ENCODE measurements around the gene ALG6. TPM values are rescaled to one million over a fixed set of nuclear protein-coding genes. Genes with fewer than 3 reads are reported as not detected.

The ALG6 gene
- total RNA-seq, 1 experiment from 2014 or later: 5.4 TPM

DNA sequence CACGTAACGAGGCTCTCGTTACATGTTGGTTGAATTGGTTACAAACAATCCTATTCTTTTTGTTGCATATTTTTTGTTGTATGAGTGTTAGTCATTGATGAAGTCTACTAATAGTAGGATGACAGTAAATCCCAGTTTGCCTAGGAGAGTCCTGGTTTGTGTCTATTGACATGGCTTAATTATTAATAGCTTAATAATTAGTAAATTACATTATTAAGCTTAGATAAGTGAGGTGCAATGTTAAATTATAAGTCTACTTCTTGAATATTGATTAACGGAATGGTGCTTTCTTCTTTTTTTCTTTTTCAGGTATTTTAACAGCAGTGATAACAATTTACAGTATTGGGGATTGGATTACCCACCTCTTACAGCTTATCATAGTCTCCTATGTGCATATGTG is 34.5 kb downstream of the ALG6 start:
- Mint-ChIP-seq H3K36me3 (ENCODE audit: insufficient read depth, unreplicated experiment) (peaks cover 17% of the 10 kb centered on the region), H3K9me3 (ENCODE audit: unreplicated experiment) (no peaks in the 10 kb centered on the region), H3K27ac (ENCODE audit: low read depth, unreplicated experiment) (no peak overlapping the region), H3K4me1 (ENCODE audit: insufficient read depth, unreplicated experiment) (no peaks in the 10 kb centered on the region), H3K4me3 (ENCODE audit: unreplicated experiment) (no peak overlapping the region), H3K27me3 (ENCODE audit: insufficient read depth, unreplicated experiment) (no peaks in the 10 kb centered on the region)
- intact Hi-C loops (cut with micrococcal nuclease): no loop called here
- POLR2A ChIA-PET: no interaction called here
- TF ChIP-seq, protein P1, sequence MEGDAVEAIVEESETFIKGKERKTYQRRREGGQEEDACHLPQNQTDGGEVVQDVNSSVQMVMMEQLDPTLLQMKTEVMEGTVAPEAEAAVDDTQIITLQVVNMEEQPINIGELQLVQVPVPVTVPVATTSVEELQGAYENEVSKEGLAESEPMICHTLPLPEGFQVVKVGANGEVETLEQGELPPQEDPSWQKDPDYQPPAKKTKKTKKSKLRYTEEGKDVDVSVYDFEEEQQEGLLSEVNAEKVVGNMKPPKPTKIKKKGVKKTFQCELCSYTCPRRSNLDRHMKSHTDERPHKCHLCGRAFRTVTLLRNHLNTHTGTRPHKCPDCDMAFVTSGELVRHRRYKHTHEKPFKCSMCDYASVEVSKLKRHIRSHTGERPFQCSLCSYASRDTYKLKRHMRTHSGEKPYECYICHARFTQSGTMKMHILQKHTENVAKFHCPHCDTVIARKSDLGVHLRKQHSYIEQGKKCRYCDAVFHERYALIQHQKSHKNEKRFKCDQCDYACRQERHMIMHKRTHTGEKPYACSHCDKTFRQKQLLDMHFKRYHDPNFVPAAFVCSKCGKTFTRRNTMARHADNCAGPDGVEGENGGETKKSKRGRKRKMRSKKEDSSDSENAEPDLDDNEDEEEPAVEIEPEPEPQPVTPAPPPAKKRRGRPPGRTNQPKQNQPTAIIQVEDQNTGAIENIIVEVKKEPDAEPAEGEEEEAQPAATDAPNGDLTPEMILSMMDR (IDR thresholded peaks at IDR 0.05; ENCODE audit: unreplicated experiment): no peak
- CTCF ChIA-PET: no interaction called here
- DNase-seq (ENCODE audit: unreplicated experiment): no peak
- no TSS peak for BruUV-seq (replicated peaks)

DNA sequence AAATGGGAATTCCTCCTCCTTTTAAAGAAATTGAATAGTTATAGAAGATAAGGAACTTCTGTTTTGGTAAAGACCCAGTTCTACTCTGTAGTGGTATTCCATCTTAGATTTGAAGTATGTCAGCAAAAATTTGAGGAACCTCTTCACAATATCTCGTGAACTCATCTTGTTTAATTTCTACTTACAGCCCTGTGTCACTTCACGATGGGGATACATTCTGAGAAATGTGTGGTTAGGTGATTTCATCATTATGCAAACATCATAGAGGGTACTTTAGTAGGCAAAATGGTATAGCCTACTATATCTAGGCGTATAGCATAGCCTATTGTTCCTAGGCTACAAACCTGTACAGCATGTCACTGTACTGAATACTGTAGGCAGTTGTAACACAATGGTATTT is 36.0 kb downstream of the ALG6 start:
- TF ChIP-seq, protein P1 (IDR thresholded peaks at IDR 0.05; ENCODE audit: unreplicated experiment): no peak
- no peaks in the 10 kb centered on the region for H3K27me3 Mint-ChIP-seq (ENCODE audit: insufficient read depth, unreplicated experiment)
- CTCF ChIA-PET: no interaction called here

DNA sequence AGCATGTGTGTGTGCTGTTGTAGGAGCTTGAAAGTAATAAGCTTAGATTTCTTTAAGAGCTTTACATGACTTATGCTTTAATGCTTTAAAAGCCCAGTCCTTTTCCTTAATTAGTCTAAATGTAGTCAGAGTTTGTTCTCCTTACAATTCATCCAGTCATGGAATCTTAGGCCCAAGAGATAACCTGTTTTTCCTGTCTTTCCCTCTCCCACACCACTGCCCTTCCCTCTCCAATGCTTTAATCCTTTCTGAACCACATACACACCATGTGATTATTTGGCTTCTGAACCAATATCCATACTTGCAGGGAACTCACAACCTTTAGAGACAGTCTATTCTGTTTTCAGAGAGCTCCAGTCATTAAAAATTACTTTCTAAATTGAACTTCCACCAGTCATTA is 37.6 kb downstream of the ALG6 start:
- Mint-ChIP-seq H3K27ac (ENCODE audit: low read depth, unreplicated experiment) (no peak overlapping the region), H3K4me3 (ENCODE audit: unreplicated experiment) (no peak overlapping the region), H3K4me1 (ENCODE audit: insufficient read depth, unreplicated experiment) (no peaks in the 10 kb centered on the region), H3K27me3 (ENCODE audit: insufficient read depth, unreplicated experiment) (no peaks in the 10 kb centered on the region), H3K9me3 (ENCODE audit: unreplicated experiment) (no peaks in the 10 kb centered on the region), H3K36me3 (ENCODE audit: insufficient read depth, unreplicated experiment) (no peaks in the 10 kb centered on the region)
- CTCF ChIA-PET: interaction anchor here (0.8 to 1.0 kb wide), 2 partner anchors 37 to 70 kb away, joined by 4 to 5 read pairs; no protein-coding TSS in a partner anchor
- BruUV-seq (replicated peaks): no TSS peak
- POLR2A ChIA-PET: interaction anchor here (0.5 to 1.3 kb wide), 5 partner anchors 14 to 133 kb away, joined by 3 to 4 read pairs (median 3); no protein-coding TSS in a partner anchor
- no peak for DNase-seq (ENCODE audit: unreplicated experiment)
- intact Hi-C loops (cut with micrococcal nuclease): no loop called here
- TF ChIP-seq, protein P1 (IDR thresholded peaks at IDR 0.05; ENCODE audit: unreplicated experiment): no peak

More for the DNA sequence above, 36.0 kb downstream of the ALG6 start:
- Mint-ChIP-seq H3K27ac (ENCODE audit: low read depth, unreplicated experiment) (no peak overlapping the region), H3K36me3 (ENCODE audit: insufficient read depth, unreplicated experiment) (peaks cover 6% of the 10 kb centered on the region), H3K9me3 (ENCODE audit: unreplicated experiment) (no peaks in the 10 kb centered on the region), H3K4me3 (ENCODE audit: unreplicated experiment) (no peak overlapping the region), H3K4me1 (ENCODE audit: insufficient read depth, unreplicated experiment) (no peaks in the 10 kb centered on the region)
- DNase-seq (ENCODE audit: unreplicated experiment): no peak
- no TSS peak for BruUV-seq (replicated peaks)
- POLR2A ChIA-PET: interaction anchor here (1.3 kb wide), 1 partner anchor 15 kb away, joined by 3 read pairs; no protein-coding TSS in a partner anchor
- intact Hi-C loops (cut with micrococcal nuclease): no loop called here

DNA sequence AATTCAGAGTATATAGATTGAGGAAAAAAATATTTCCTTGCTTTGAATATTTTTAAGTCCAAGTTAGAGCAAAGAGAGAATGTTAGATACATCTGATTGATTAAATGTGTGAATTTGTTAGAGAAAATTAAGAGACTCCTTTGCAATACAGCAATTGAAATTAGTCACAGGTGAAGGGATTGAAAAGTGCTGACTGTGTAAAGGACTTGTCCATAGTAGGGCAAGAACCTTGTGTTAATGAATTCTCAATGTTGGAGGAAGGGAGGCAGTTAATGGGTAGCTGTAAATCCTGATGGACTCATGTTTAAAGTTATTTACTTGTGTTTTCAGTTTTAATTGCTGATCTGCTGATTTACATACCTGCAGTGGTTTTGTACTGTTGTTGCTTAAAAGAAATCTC is 38.6 kb downstream of the ALG6 start:
- Mint-ChIP-seq H3K4me1 (ENCODE audit: insufficient read depth, unreplicated experiment) (no peaks in the 10 kb centered on the region), H3K27ac (ENCODE audit: low read depth, unreplicated experiment) (no peak overlapping the region), H3K9me3 (ENCODE audit: unreplicated experiment) (no peaks in the 10 kb centered on the region), H3K36me3 (ENCODE audit: insufficient read depth, unreplicated experiment) (no peaks in the 10 kb centered on the region), H3K4me3 (ENCODE audit: unreplicated experiment) (no peak overlapping the region), H3K27me3 (ENCODE audit: insufficient read depth, unreplicated experiment) (no peaks in the 10 kb centered on the region)
- ChIA-PET CTCF (interaction anchor here (0.6 to 1.2 kb wide), 3 partner anchors 17 to 36 kb away, joined by 3 to 4 read pairs (median 4); no protein-coding TSS in a partner anchor), POLR2A (interaction anchor here (0.6 kb wide), 1 partner anchor 45 kb away, joined by 3 read pairs; no protein-coding TSS in a partner anchor)
- no TSS peak for BruUV-seq (replicated peaks)
- intact Hi-C loops (cut with micrococcal nuclease): no loop called here
- TF ChIP-seq, protein P1 (IDR thresholded peaks at IDR 0.05; ENCODE audit: unreplicated experiment): no peak
- no peak for DNase-seq (ENCODE audit: unreplicated experiment)
